ENCODE data around the gene MYCBPAP.

GRCh38 chr17:50473901-50474300 lies 34.3 kb upstream of the MYCBPAP start:
- TF ChIP-seq CTCF (IDR thresholded peaks at IDR 0.05), result no peak
- no peak for TF ChIP-seq POLR2A (IDR thresholded peaks at IDR 0.05)
